GM12872 (cell line): ENCODE data around the gene MARCHF7.

Experiments
- TF ChIP-seq, protein P1 (sequence below): IDR thresholded peaks from 3 replicates; pipeline ENCODE4 v1.5.1; 2011; ENCODE audit warnings: low read depth, mild to moderate bottlenecking, low read length, moderate library complexity; ENCODE audit not compliant: insufficient read depth

MARCHF7 gene

DNA sequence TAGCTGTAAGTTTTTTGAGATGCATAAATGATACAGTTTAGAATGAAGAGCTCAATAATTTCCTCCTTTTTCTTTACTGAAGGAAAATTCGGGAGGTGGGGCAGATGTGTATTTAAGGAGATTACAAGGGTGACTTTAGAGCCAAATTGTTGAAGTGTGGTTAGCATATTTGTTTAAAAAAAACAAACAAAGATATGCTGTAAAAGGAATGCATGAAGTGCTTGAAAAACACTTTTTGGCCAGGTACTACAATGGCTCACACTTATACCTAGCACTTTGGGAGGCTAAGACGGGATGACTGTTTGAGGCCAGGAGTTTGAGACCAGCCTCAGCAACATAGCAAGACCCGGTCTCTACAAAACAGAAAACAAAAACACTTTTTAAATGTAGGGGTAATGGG lies 47.3 kb downstream of the MARCHF7 start:
- TF ChIP-seq, protein P1, sequence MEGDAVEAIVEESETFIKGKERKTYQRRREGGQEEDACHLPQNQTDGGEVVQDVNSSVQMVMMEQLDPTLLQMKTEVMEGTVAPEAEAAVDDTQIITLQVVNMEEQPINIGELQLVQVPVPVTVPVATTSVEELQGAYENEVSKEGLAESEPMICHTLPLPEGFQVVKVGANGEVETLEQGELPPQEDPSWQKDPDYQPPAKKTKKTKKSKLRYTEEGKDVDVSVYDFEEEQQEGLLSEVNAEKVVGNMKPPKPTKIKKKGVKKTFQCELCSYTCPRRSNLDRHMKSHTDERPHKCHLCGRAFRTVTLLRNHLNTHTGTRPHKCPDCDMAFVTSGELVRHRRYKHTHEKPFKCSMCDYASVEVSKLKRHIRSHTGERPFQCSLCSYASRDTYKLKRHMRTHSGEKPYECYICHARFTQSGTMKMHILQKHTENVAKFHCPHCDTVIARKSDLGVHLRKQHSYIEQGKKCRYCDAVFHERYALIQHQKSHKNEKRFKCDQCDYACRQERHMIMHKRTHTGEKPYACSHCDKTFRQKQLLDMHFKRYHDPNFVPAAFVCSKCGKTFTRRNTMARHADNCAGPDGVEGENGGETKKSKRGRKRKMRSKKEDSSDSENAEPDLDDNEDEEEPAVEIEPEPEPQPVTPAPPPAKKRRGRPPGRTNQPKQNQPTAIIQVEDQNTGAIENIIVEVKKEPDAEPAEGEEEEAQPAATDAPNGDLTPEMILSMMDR: no peak

DNA sequence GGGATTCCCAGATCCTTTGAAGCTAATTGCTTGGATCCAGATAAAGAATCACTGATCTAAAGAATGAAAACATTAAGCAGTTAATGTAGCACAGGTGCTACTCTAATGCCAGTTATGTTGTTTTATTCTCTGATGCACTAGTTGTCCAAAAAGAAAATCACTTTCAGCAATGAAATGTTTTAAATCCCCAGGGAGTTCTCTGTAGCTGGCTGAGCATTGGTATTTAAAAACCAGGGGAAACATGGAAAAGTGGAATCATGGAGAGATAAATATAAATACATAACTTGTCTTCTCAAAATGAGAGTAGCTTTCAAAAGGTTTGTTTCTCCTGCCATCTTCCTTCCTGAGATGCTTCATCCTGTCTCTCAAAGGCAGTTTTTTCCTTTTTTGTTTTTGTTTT lies 48.0 kb downstream of the MARCHF7 start:
- TF ChIP-seq, protein P1: no peak

DNA sequence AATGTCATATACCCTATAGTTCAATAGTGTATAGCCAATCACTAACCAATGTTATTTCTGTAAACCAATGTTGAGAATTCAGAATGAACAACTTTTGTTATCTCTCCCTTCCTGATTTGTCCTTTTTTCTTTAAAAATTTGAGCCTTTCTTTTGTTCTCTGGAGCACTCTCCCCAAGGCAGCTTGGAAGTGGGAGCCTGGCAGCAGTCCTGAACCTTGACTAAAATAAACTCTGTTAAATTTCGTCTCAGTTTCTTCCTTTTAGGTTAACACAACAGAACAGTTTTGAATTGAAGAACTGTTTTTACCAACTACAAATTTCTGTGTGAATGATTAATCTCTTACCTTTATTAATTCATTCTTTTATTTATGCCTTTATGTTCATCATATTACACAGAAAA lies 49.8 kb downstream of the MARCHF7 start:
- TF ChIP-seq, protein P1: no peak
